LNCAP (cell line): ENCODE data around the gene CSNK2A1.

Experiments used
- TF ChIP-seq, protein P1 (sequence below): fragments of 450-650 bp; IDR thresholded peaks from 2 replicates; pipeline ENCODE4 v1.5.1; 2017; ENCODE audit warnings: mild to moderate bottlenecking

CSNK2A1 gene

DNA sequence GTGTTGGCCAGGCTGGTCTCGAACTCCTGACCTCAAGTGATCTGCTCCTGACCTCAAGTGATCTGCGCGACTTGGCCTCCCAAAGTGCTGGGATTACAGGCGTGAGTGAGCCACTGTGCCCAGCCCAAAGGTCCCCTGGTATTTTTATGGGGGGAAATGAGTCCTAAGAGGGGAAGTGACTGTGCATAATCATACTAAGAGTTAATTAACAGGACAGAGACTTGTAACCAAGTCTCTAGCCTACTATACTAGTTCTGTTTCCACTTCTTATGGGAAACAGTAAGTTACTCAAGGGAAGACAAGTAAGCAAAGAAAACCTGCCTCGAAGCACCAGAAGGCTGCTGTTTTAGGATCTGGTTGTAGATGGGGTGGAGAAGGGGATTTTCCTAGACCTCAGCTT is 38.6 kb upstream of the CSNK2A1 start:
- TF ChIP-seq, protein P1, sequence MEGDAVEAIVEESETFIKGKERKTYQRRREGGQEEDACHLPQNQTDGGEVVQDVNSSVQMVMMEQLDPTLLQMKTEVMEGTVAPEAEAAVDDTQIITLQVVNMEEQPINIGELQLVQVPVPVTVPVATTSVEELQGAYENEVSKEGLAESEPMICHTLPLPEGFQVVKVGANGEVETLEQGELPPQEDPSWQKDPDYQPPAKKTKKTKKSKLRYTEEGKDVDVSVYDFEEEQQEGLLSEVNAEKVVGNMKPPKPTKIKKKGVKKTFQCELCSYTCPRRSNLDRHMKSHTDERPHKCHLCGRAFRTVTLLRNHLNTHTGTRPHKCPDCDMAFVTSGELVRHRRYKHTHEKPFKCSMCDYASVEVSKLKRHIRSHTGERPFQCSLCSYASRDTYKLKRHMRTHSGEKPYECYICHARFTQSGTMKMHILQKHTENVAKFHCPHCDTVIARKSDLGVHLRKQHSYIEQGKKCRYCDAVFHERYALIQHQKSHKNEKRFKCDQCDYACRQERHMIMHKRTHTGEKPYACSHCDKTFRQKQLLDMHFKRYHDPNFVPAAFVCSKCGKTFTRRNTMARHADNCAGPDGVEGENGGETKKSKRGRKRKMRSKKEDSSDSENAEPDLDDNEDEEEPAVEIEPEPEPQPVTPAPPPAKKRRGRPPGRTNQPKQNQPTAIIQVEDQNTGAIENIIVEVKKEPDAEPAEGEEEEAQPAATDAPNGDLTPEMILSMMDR, result no peak

DNA sequence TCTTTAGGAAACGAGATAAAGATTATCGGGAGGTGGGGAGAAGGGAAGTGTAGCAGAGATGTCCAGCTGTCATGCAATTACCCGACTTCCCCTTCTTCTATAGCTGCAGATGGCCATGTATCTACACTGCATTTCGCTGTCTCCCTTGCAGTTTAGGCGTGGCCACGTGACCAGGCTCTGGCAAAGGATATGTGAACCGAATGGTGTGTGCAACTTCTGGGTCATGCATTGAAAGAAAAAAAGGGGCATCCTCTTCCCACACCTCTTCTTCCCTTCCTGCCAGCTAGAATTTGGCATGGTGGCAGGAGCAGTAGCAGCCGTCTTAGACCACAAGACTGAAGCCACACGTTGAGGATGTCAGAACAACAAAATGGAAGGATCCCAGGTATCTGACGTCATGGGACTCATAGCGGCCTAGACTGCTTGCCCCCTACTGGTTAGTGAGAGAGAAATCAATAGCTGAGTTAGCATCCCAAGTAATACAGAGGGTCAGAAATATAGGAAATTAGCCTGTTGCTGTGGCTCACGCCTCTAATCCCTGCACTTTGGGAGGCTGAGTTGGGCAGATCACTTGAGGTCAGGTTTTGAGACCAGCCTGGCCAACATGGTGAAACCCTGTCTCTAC is 33.7 kb upstream of the CSNK2A1 start:
- TF ChIP-seq, protein P1, result no peak

DNA sequence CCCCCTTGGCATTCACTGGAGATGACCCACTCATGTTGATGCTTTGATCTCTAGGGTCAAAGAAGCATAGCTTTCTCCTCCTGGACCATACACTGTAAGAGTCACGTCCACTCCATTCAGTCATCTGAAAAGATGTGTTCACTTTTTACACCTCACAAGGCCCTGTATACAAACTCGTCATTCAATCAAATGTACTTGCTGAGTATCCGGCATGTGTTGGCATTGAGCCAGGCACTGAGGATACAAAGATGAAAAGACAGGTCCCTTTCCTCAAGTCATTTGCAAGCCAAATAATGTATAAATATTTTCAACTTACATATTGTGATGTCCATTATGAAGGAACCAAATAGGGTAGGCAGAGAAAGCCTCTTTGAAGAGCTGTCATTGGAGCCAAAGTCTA is 32.6 kb upstream of the CSNK2A1 start:
- TF ChIP-seq, protein P1, result no peak

DNA sequence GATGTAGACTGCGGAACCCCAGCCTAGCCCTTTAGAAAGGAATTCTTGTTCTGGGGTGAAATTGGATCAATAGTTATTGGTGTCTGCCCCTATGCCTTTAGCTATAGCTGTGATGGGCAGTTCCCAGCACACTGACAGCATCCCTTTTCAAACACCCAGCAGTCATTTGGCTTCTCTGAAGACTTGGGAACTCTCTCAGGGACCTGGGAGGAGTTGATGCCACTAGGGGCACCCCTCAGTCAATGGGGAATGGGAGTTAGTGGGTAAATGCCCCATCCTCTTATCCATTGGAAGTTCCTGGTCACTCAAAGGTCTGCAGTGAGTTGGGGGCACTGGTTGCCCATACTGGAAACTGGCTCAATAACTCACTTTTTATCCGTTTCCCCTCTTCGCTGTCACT is 31.6 kb upstream of the CSNK2A1 start:
- TF ChIP-seq, protein P1, result no peak

DNA sequence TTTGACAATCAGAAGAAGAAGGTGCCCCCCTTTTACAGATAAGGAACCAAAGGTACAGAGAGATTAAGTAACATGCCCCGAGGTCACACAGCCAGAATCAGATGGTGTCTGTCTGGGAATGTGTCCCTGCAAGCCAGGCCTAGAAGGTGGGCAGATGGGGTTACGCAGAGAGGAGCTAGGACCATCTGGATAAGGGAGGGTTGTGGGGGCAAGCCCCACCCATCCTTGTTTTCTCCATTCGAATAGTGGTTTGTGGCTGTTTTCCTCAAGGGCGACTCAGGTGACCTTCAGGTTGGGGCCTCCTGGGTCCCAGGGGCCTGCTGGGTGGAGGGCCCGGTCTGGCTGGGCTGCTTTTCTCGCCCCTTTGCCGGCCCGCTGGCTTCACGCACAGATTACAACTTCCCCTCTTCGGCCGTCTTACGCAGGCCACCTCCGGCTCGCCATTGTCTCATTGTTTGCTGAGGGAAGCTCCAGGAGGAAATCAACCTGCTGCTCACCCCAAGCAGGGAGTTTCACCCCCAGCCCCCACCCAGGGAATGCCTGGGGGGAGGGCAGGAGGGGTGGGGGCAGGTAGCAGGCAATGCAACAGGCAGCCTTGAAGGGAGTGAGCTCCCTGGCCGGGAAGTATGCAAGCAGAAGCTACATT is 30.8 kb upstream of the CSNK2A1 start:
- TF ChIP-seq, protein P1, result no peak

DNA sequence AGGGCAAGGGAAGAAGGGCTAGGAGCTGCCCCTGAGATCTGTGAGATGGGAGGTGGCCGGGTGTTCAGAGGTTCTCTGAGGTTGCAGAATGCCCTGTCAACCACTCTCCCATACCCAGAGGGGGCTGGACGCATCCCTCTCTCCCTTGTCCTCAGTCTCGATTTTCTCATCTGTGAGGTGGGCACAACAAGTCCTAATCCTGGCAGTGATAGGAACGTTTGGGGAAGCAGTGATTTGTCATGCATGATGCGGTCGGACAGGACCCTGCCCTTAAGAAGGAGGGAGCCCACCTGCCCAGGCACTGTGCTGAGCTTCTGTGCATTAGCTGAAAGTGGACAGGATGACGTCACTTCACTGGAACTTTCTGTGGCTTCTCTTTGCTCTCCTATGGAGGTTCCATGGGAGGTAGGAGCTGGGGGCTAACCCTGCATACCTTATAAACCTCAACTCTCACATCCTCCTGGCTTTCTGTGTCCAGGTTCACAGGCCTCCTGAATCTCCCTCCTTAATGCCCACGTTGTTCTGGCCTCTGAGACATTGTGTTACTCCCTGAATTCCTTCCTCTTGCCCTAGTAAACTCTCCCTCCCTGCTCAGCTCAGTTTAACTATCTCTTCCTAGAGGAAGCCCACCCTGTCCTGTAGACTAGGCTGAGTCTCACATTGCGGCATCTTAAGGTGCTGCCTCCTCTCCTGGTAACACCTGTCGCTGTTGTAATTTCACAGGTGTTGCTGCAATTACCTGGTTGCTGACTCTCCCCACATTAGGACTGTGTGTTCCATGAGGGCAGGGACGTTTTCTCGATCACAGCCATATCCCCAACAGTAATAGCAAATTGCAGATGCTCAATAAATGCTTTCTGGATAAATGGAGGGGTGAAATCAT is 30.1 kb upstream of the CSNK2A1 start:
- TF ChIP-seq, protein P1, result no peak

DNA sequence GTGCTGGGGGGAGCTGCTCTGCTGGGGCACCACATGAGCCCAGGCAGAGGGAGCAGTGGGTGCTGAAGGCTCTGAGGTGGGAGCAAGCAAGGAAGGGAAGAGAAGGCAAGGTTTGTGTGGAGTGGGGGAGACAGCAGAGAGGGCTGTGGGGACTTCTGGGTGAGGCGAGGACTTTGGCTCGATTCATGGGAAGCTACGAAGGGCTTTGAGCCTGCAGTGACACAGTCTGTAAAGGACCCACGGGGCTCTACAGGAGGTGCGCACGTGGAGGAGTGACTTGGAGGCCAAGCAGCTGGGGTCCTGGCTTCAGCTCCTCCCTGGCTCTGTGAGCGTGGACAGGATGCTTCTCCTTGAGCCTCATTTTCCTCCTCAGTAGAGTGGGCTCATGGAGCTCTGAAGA is 29.1 kb upstream of the CSNK2A1 start:
- TF ChIP-seq, protein P1, result no peak
